ENCODE measurements around the gene CRB3.

DNA sequence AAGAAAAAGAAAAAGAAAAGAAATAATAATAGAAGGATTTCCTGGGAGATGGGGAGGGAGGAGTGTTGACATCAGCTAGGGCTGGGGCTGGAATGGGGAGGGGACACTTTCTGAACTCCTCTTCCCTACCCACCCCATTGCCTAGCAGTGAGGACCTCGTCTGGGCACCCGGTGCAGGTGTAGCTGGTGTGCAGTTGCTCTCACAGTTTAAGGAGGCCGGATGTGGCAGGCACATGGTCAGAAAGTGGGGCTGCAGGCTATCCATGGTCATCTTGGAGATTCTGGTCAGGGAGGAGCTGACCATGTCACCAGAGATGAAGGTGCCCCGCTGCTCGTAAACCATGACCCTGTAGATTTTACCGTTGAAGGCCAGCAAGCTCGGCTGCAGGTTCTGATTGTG, 46.5 kb downstream of the CRB3 start:
- TF ChIP-seq, protein P1, sequence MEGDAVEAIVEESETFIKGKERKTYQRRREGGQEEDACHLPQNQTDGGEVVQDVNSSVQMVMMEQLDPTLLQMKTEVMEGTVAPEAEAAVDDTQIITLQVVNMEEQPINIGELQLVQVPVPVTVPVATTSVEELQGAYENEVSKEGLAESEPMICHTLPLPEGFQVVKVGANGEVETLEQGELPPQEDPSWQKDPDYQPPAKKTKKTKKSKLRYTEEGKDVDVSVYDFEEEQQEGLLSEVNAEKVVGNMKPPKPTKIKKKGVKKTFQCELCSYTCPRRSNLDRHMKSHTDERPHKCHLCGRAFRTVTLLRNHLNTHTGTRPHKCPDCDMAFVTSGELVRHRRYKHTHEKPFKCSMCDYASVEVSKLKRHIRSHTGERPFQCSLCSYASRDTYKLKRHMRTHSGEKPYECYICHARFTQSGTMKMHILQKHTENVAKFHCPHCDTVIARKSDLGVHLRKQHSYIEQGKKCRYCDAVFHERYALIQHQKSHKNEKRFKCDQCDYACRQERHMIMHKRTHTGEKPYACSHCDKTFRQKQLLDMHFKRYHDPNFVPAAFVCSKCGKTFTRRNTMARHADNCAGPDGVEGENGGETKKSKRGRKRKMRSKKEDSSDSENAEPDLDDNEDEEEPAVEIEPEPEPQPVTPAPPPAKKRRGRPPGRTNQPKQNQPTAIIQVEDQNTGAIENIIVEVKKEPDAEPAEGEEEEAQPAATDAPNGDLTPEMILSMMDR (IDR thresholded peaks at IDR 0.05): no peak
- no peak for TF ChIP-seq POLR2A (IDR thresholded peaks at IDR 0.05)

Data from ovary (tissue), 3 donors.